Activated naive CD8-positive, alpha-beta T cell (primary cell): ENCODE data around the gene AKNAD1.

Experiments
- H3K27ac Mint-ChIP-seq: one replicate; pipeline ENCODE4 v1.8.0; 2021; ENCODE audit warnings: mixed read lengths
- H3K27me3 Mint-ChIP-seq: one replicate; pipeline ENCODE4 v1.8.0; 2021; ENCODE audit warnings: mixed read lengths
- H3K36me3 Mint-ChIP-seq: one replicate; pipeline ENCODE4 v1.8.0; 2021; ENCODE audit warnings: mixed read lengths
- H3K4me1 Mint-ChIP-seq: one replicate; pipeline ENCODE4 v1.8.0; 2021; ENCODE audit warnings: low read depth, mixed read lengths
- H3K4me3 Mint-ChIP-seq: one replicate; pipeline ENCODE4 v1.8.0; 2021; ENCODE audit warnings: mild to moderate bottlenecking, mixed read lengths
- H3K9me3 Mint-ChIP-seq: one replicate; pipeline ENCODE4 v1.8.0; 2021; ENCODE audit warnings: low read depth, mixed read lengths

AKNAD1 gene

DNA sequence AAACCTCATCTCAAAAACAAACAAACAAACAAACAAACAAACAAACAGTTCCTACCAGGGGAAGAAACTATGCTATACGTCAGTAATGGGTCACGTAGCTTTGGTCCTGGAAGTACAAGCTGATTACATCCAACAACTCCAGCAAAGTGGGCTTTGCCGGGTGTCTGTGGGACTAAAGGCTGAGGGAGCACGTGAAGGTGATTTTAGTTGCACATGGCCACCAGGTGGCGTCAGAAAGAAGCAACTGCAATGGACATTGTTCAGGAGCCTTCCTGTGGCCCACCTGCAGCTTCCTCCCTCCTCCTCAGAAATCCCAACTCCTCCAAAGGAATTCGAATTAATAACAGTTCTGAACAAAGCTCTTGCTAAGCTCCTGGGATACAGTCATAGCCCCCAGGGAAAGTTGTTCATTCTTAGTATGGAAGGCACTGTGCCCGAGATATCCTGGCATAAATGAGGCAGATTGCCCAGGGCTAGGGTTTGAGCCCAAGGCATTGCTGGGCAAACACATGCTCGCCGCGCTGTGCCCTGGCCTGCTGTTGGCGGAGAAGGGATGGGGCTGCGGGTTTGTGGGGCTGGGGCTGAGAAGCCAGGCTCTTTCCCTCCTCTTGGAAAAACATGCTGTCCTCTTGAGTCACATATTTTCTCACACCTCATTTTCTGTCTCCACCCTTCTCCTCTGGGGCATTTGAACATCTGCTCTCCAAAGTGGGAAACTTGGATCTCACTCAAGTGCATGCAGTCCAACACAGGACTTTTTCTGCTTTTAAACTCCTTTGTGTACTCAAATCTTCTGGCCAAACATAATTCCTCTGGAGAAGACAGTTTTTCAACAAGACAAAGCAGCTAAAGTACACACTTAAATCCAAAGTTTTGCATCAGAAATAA, 28.6 kb downstream of the AKNAD1 start:
- Mint-ChIP-seq H3K9me3 (no peaks in the 10 kb centered on the region), H3K4me1 (peaks cover 1% of the 10 kb centered on the region)

DNA sequence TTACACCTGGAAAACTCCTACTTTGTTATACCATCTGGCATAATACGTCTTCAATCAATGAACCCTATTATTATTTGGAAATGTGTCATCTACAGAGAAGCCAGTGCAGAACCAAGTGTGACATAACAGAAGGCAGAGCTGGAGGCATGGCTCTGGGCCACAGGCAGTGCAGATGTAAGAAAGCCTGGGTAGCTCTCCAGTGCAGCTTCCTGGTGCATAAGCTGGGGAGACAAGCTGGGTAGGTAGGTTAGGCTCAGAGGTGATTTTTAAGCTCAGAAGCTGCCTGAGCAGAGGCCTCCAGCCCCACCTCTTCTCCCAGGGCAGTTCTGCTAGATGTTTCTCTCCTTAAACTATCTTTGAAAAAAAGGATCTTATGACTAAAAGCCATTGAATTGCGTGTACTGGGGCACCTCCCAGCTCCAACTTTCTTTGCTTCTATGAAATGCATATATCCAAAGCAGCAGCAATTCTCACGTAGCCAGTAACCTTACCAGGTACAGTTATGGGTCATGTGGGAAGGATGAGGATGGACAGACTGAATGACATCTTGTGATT, 30.7 kb downstream of the AKNAD1 start:
- Mint-ChIP-seq H3K4me1 (no peaks in the 10 kb centered on the region), H3K9me3 (no peaks in the 10 kb centered on the region), H3K36me3 (no peaks in the 10 kb centered on the region), H3K4me3 (no peak overlapping the region), H3K27ac (no peak overlapping the region), H3K27me3 (peaks cover 2% of the 10 kb centered on the region)

More for the DNA sequence above, 28.6 kb downstream of the AKNAD1 start:
- H3K36me3 Mint-ChIP-seq, result no peaks in the 10 kb centered on the region
- no peak overlapping the region for H3K27ac Mint-ChIP-seq
- no peak overlapping the region for H3K4me3 Mint-ChIP-seq
- no peaks in the 10 kb centered on the region for H3K27me3 Mint-ChIP-seq

DNA sequence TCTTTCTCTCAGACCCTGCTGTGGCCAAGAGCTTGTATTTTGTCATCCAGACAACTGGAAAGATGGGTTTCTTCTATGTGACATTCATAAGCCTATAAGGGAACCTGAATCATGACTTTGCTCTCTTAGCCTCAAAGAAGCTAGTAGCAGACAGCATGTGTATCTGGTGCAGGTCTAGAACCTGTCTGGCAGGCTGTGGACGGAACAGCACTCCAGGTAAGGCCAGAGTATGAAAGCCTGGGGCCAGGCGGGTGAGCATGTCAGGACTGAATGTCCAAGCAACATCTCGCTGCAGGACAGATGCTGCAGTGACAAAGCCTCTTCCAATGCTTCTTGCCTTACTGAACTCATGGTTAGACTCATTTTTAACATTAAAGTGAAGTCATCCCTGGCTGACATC, 32.8 kb downstream of the AKNAD1 start:
- no peaks in the 10 kb centered on the region for H3K4me1 Mint-ChIP-seq
- H3K9me3 Mint-ChIP-seq, result no peaks in the 10 kb centered on the region
- no peak overlapping the region for H3K4me3 Mint-ChIP-seq

DNA sequence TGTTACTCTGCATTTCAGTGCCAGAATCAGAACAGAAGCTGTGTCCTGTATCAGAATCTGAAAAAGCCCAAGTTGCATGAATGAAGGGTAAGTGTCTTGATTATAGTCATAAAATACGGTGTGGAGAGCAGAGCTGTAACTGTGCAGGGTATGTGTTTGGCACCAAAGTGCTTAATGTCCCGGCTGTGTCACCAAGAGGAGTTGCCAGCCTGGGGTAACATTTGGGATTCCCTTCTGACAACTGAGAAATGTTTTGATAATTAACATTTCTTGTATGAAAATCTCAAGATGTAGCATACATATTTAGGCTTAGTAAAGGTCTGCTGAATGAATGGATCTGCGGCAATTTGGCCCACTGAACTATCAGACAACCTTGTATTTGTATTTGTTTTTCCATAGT, 33.3 kb downstream of the AKNAD1 start:
- no peaks in the 10 kb centered on the region for H3K36me3 Mint-ChIP-seq
- H3K4me3 Mint-ChIP-seq, result no peak overlapping the region
- H3K9me3 Mint-ChIP-seq, result no peaks in the 10 kb centered on the region
- H3K4me1 Mint-ChIP-seq, result no peaks in the 10 kb centered on the region
- no peak overlapping the region for H3K27ac Mint-ChIP-seq
- H3K27me3 Mint-ChIP-seq, result peaks cover 2% of the 10 kb centered on the region

More for the DNA sequence above, 32.8 kb downstream of the AKNAD1 start:
- Mint-ChIP-seq H3K27me3 (peaks cover 2% of the 10 kb centered on the region), H3K36me3 (no peaks in the 10 kb centered on the region), H3K27ac (no peak overlapping the region)

DNA sequence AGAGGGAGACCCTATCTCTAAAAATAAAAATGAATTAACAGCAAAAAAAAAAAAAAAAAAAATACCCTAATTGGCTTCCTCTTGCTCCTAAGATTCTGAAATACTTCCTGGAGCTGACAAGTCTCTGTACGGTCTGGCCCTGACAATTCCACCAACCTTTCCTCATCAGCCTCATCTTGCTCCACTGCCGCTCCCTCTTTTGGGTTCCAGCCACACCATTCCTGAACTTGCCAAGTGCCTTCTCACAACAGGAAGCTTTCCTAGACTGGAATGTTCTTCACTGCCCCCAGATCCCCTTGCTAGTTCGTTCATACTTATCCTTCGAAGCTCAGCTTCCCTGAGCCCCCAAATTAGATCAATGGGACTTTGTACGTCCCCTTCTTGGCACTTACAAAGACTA, 37.0 kb downstream of the AKNAD1 start:
- H3K9me3 Mint-ChIP-seq, result no peaks in the 10 kb centered on the region
- no peak overlapping the region for H3K27ac Mint-ChIP-seq
- no peak overlapping the region for H3K4me3 Mint-ChIP-seq
- H3K27me3 Mint-ChIP-seq, result peaks cover 2% of the 10 kb centered on the region
- H3K4me1 Mint-ChIP-seq, result no peaks in the 10 kb centered on the region
- H3K36me3 Mint-ChIP-seq, result no peaks in the 10 kb centered on the region

DNA sequence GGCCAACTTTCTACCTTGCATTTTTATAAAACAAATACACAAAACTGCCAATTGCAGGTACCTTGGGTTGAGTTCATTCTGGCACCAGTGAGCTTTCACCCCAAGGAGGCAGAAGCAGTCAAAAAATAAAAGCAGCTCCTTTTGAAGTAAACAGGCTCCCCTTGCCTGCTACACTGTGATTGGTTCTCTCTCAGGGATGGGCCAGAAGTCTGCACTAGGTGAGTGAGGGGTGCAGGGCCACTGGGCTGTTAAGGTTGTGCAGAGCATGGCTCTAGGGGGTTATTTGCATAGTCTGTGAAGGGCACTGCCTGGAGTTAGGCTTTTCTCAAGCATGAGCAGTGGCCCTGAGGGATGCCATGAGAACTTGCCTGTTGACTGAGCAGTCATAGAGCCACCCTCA, 39.1 kb downstream of the AKNAD1 start:
- Mint-ChIP-seq H3K9me3 (no peaks in the 10 kb centered on the region), H3K4me3 (no peak overlapping the region), H3K27ac (no peak overlapping the region), H3K36me3 (no peaks in the 10 kb centered on the region), H3K4me1 (no peaks in the 10 kb centered on the region), H3K27me3 (peaks cover 2% of the 10 kb centered on the region)

DNA sequence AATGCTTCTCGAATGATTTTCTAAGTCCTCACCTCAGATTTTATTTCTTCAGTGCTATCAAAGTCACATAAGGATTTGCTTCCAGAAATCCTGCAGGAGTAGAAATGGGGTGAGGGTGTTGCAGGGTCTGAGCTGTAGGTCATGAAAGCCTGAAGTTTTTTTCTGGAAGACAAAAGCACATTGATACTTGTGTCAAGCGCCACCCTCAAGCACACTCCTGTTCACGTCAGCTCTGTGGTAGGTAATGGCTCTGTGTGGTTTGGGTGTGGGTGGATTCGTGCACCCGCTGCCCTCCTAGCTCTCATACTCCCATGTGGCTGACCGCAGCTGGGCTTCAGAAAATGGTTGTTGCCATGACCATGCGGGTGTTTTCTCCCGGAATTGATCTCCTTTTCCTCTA, 39.9 kb downstream of the AKNAD1 start:
- Mint-ChIP-seq H3K27ac (no peak overlapping the region), H3K9me3 (no peaks in the 10 kb centered on the region), H3K4me3 (no peak overlapping the region)

DNA sequence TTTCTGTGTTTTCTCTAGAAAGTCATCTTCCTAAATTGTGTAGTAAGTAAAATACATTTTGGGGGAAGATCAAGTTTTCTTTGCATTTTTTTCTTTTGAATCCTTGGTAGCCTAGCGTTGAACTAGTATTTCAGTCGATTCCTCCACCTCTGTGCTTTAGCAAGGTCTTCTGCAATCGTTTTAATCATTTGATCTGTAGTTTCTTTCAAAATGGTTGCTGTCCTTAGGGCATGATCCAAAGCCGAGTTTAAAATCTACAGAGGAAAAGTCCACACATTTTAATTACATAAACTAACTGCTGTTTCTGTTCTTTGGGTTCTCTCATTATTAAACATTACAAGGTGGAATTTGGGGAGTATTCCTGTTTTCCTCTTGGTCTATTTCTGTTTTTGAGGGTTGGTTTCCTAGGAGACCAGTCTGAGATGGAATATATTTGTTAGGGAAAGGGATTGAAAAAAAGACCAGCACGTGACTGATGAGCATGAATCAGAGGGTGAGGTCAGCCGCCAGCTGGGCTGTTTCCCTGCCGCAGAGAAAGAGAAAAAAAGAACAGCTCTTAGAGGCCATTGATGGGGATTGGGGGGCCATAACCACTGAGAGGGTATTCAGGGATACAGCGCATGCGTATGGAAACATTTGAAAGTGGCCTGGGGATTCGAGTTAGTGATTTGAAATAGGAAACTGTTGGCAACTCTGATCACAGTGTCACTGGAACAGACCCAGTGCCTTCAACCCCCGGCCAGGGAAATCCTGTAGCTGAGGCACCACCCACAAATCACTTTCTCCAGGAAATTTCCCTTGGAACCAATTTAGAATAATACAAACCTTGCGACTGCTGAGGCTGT, 40.6 kb downstream of the AKNAD1 start:
- H3K4me3 Mint-ChIP-seq, result no peak overlapping the region
- H3K9me3 Mint-ChIP-seq, result no peaks in the 10 kb centered on the region
- H3K27ac Mint-ChIP-seq, result no peak overlapping the region
- no peaks in the 10 kb centered on the region for H3K4me1 Mint-ChIP-seq
- H3K36me3 Mint-ChIP-seq, result no peaks in the 10 kb centered on the region
- H3K27me3 Mint-ChIP-seq, result no peaks in the 10 kb centered on the region

More for the DNA sequence above, 39.9 kb downstream of the AKNAD1 start:
- no peaks in the 10 kb centered on the region for H3K4me1 Mint-ChIP-seq
- peaks cover 2% of the 10 kb centered on the region for H3K27me3 Mint-ChIP-seq
- H3K36me3 Mint-ChIP-seq, result no peaks in the 10 kb centered on the region

DNA sequence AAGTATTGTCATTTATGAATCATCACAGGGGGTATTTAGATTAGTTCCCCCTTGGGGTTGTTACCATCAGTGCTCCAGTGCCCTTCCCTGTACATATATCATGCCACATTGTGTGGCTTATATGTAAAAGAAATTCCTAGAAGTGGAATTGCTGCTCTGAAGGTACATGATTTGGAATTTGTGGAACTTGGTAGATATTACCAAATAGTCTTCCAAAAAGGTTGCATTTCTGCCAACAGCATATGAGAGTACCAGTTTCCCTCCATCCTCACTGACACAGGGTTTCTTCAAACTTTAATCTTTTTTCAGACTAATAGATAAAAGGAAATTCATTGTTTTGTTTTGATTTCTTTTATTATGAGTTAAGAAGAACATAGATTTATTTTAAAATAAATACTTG, 41.3 kb downstream of the AKNAD1 start:
- no peak overlapping the region for H3K4me3 Mint-ChIP-seq
- no peaks in the 10 kb centered on the region for H3K4me1 Mint-ChIP-seq
- no peak overlapping the region for H3K27ac Mint-ChIP-seq
- no peaks in the 10 kb centered on the region for H3K36me3 Mint-ChIP-seq
- H3K27me3 Mint-ChIP-seq, result no peaks in the 10 kb centered on the region
- H3K9me3 Mint-ChIP-seq, result no peaks in the 10 kb centered on the region

DNA sequence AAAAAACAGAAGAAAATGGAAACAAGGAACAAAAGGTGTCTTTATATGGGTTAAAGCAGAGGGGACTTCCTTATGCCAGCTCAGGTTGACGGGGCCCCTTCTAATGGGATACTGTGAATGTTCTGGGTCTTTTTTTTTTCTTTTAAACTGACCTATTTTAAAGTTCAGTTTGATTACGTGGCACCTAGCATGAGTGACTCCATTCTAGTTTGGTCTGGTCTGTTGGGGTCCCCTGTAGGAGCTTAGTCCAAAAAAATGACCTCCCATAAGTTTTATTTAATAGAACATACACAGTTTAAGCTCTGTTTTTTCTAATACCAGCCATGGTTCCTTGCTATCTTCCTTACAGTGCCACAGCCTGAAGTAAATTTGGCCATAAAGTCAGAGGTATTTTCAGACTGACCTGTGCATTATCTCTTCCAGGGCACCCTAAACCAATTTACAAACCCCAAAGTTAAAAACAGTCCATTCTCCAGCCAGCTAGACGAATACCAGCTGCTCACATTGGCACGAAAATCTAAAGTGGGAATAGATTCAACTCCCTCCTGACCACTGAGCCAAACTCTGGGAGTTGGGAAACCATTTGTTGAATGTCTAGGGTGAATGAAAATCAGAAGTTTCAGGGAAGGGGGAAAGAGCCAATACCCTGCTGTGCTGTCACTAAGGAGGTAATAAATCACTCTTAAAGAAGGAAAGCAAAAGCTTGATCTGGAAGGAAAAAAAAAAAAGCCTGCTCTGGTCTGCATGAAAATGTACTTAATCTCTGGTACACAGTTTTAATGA, 42.4 kb downstream of the AKNAD1 start:
- Mint-ChIP-seq H3K27ac (no peak overlapping the region), H3K4me1 (no peaks in the 10 kb centered on the region), H3K27me3 (no peaks in the 10 kb centered on the region), H3K4me3 (no peak overlapping the region), H3K9me3 (no peaks in the 10 kb centered on the region), H3K36me3 (peaks cover 2% of the 10 kb centered on the region)

DNA sequence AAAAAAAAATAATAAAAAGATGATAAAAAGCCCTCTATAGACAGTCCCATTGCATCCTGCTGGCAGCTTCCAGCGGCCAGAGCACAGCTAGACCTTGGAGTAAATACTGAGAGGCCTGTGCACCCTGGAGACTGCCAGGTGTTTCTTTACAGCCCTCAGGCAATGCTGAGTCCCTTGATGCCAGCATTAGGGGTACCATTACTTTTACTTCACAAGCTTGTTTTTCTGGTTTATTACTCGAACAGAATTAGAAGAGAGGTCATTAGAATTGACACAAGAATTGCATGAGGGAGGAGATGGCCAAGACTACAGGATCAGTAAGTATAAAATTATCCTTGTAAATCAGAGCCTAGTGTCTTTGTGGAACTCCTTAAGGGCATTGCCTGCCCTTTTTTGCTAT, 43.6 kb downstream of the AKNAD1 start:
- Mint-ChIP-seq H3K9me3 (no peaks in the 10 kb centered on the region), H3K4me3 (no peak overlapping the region), H3K36me3 (peaks cover 2% of the 10 kb centered on the region), H3K27ac (no peak overlapping the region), H3K27me3 (no peaks in the 10 kb centered on the region), H3K4me1 (no peaks in the 10 kb centered on the region)

DNA sequence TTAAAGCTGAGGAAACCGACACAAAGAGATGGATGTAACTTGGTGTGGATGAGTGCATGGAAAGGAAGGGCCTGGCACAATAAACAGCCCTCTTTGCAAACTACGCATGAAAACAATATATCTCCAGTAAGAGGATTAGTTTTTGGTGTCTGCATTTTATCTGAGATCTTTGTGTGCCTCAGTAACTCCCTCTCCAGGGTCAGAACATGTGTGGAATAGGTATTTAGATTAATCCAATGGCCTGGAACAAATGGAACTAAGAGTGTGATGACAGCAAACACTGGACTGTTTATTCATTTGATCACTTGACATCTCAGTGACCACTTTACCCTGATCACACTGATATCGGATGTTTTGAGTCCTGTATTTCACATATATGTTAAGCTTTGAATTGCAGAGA, 45.3 kb downstream of the AKNAD1 start:
- Mint-ChIP-seq H3K4me1 (no peaks in the 10 kb centered on the region), H3K4me3 (no peak overlapping the region), H3K36me3 (peaks cover 2% of the 10 kb centered on the region), H3K27ac (no peak overlapping the region), H3K27me3 (no peaks in the 10 kb centered on the region), H3K9me3 (no peaks in the 10 kb centered on the region)

DNA sequence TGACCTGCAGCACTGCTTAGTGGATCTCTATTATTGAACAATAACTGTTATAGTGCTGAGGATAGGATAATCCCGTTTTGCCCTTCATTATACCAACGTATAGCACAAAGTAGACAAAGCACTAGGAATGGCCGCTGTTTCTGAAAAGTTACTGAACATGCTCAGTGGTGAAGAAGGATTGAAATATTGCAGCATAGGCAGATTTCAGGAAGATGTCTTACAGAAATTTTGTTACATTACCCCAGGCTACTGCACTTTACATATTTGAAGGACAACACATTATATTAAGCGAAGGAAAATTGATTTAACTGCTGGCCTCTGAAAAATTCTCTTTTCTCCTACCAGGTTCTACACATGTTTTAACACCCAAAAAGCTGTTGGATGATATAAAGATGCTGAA, 48.5 kb downstream of the AKNAD1 start:
- peaks cover 2% of the 10 kb centered on the region for H3K36me3 Mint-ChIP-seq
- H3K4me3 Mint-ChIP-seq, result no peak overlapping the region
- no peaks in the 10 kb centered on the region for H3K4me1 Mint-ChIP-seq
- no peaks in the 10 kb centered on the region for H3K27me3 Mint-ChIP-seq
- no peaks in the 10 kb centered on the region for H3K9me3 Mint-ChIP-seq
- H3K27ac Mint-ChIP-seq, result no peak overlapping the region

DNA sequence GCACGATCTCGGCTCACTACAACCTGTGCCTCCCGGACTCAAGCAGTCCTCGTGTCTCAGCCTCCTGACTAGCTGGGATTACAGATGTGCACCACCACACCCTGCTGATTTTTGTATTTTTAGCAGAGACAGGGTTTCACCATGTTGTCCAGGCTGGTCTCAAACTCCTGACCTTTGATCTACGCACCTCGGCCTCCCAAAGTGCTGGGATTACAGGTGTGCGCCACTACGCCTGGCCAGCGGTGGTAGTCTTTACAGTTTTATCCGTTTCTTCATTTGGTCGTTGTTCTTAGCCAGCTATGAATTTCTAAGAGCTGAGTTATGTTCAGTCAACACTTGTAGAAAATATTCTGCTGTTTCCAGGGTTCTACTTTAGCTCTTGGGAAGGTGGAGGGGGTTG, 53.3 kb downstream of the AKNAD1 start:
- Mint-ChIP-seq H3K4me3 (no peak overlapping the region), H3K27me3 (no peaks in the 10 kb centered on the region), H3K9me3 (no peaks in the 10 kb centered on the region), H3K27ac (no peak overlapping the region), H3K4me1 (no peaks in the 10 kb centered on the region), H3K36me3 (peaks cover 13% of the 10 kb centered on the region)
